ENCODE data around the gene SMIM35.

SMIM35 gene

GRCh38 chr11:118090545-118091162, 3.9 kb upstream of the SMIM35 start:
- Histone ChIP-seq H3K27ac (ENCODE audit: low read length) (no peak overlapping the region), H3K36me3 (ENCODE audit: insufficient read depth, low read depth, low read length) (no peaks in the 10 kb centered on the region), H3K9me3 (ENCODE audit: insufficient read depth, low read depth, low read length) (peaks cover 3% of the 10 kb centered on the region), H3K27me3 (ENCODE audit: insufficient read depth, low read length) (no peaks in the 10 kb centered on the region), H3K4me1 (ENCODE audit: insufficient read depth, low read length) (no peaks in the 10 kb centered on the region), H3K9ac (ENCODE audit: low read depth, low read length) (no peak overlapping the region), H3K4me3 (ENCODE audit: low read length) (no peak overlapping the region)

- H3K9ac ChIP-seq (ENCODE audit: low read depth, low read length): no peak overlapping the region
- no peak overlapping the region for H3K27ac ChIP-seq (ENCODE audit: low read length)
- no peaks in the 10 kb centered on the region for H3K4me1 ChIP-seq (ENCODE audit: insufficient read depth, low read length)
- peaks cover 3% of the 10 kb centered on the region for H3K9me3 ChIP-seq (ENCODE audit: insufficient read depth, low read depth, low read length)
- no peaks in the 10 kb centered on the region for H3K27me3 ChIP-seq (ENCODE audit: insufficient read depth, low read length)
- no peak overlapping the region for H3K4me3 ChIP-seq (ENCODE audit: low read length)
- no peaks in the 10 kb centered on the region for H3K36me3 ChIP-seq (ENCODE audit: insufficient read depth, low read depth, low read length)
Measured at GRCh38 chr11:118088531-118088930, 1.8 kb upstream of the SMIM35 start.

DNA sequence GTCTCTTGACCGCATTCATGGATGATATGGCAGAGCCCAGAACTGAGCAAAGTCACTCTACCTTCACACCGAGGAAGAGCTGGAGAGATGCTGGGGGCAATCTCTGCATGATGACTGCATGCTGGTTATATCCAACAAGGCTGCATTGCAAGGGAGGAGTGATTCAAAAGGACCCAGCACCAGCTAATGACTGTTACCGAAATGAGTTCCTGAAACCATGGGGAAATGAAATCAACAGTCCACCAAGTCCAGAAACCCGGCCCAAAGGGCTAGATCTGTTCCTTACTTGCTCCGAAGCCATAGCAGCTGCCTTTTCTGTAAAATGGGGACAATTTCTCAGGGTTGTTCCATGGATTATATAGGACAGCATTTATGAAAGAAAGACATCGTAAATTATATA, 1.2 kb upstream of the SMIM35 start:
- Histone ChIP-seq H3K4me1 (ENCODE audit: insufficient read depth, low read length) (no peaks in the 10 kb centered on the region), H3K9ac (ENCODE audit: low read depth, low read length) (no peak overlapping the region), H3K27ac (ENCODE audit: low read length) (no peak overlapping the region), H3K36me3 (ENCODE audit: insufficient read depth, low read depth, low read length) (no peaks in the 10 kb centered on the region), H3K9me3 (ENCODE audit: insufficient read depth, low read depth, low read length) (peaks cover 3% of the 10 kb centered on the region), H3K27me3 (ENCODE audit: insufficient read depth, low read length) (no peaks in the 10 kb centered on the region), H3K4me3 (ENCODE audit: low read length) (no peak overlapping the region)

DNA sequence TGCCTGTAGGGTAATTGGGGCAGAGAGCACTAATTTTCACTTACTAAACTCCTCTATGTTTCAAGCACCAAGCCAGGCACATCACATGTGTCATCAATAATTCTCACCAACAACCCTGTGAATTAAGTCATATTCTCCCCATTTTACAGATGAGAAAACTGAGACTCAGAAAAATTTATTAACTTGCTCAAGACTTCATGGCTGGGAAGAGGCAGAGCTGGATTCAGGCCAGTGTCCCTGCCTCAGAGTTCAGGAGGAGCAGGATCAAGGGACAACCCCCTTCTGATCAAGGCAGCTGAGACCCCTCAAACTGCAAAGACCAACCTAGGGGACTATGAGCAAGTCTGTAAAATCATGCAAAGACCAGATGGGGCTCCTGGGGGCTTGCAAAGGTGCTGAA, 2.1 kb downstream of the SMIM35 start:
- H3K4me3 ChIP-seq (ENCODE audit: low read length): no peak overlapping the region
- H3K27me3 ChIP-seq (ENCODE audit: insufficient read depth, low read length): no peaks in the 10 kb centered on the region
- peaks cover 3% of the 10 kb centered on the region for H3K9me3 ChIP-seq (ENCODE audit: insufficient read depth, low read depth, low read length)
- no peaks in the 10 kb centered on the region for H3K36me3 ChIP-seq (ENCODE audit: insufficient read depth, low read depth, low read length)
- no peaks in the 10 kb centered on the region for H3K4me1 ChIP-seq (ENCODE audit: insufficient read depth, low read length)
- H3K27ac ChIP-seq (ENCODE audit: low read length): no peak overlapping the region
- H3K9ac ChIP-seq (ENCODE audit: low read depth, low read length): no peak overlapping the region

GRCh38 chr11:118084247-118084646, 2.5 kb downstream of the SMIM35 start:
- H3K9me3 ChIP-seq (ENCODE audit: insufficient read depth, low read depth, low read length): peaks cover 3% of the 10 kb centered on the region
- H3K36me3 ChIP-seq (ENCODE audit: insufficient read depth, low read depth, low read length): no peaks in the 10 kb centered on the region
- no peaks in the 10 kb centered on the region for H3K4me1 ChIP-seq (ENCODE audit: insufficient read depth, low read length)
- H3K4me3 ChIP-seq (ENCODE audit: low read length): no peak overlapping the region
- H3K27me3 ChIP-seq (ENCODE audit: insufficient read depth, low read length): no peaks in the 10 kb centered on the region
- H3K27ac ChIP-seq (ENCODE audit: low read length): no peak overlapping the region
- no peak overlapping the region for H3K9ac ChIP-seq (ENCODE audit: low read depth, low read length)

- no peaks in the 10 kb centered on the region for H3K36me3 ChIP-seq (ENCODE audit: insufficient read depth, low read depth, low read length)
- peaks cover 3% of the 10 kb centered on the region for H3K9me3 ChIP-seq (ENCODE audit: insufficient read depth, low read depth, low read length)
- H3K27ac ChIP-seq (ENCODE audit: low read length): no peak overlapping the region
- no peaks in the 10 kb centered on the region for H3K27me3 ChIP-seq (ENCODE audit: insufficient read depth, low read length)
- no peak overlapping the region for H3K4me3 ChIP-seq (ENCODE audit: low read length)
- H3K9ac ChIP-seq (ENCODE audit: low read depth, low read length): no peak overlapping the region
- H3K4me1 ChIP-seq (ENCODE audit: insufficient read depth, low read length): no peaks in the 10 kb centered on the region
Measured at GRCh38 chr11:118082880-118083552, 3.7 kb downstream of the SMIM35 start.

DNA sequence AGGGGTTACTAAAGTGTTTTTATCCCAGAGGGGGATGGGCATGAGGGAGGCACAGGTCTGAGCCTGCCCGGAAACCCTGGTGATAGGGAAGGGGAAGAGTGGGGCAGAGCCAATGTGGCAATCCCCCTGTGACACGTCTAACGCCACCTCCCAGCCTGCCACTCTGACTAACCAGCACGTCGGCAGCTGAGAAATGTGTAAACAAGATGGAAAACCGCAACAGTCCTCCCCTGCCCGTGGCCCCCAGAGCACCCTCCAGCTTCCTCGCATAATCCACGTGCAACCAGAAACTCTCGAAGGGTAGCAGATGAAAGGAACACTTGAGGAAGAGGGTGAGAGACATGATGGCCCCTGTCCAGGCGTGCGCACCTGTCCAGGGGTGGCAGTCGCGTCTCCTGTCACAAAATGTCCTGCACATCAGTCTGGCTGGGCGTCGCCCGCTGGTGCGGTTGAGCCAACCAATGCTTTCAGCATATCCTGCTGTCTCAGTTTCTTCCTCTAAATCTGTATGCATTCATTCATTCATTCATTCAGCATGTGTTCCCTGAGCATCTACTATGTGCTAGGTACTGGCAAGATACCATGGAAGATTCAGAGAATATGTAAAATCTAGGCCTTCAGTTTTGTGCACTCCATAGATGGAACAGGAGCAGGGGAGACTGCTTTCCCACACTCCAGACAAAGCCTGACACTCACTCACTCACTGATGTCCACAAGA, 5.4 kb downstream of the SMIM35 start:
- no peaks in the 10 kb centered on the region for H3K27me3 ChIP-seq (ENCODE audit: insufficient read depth, low read length)
- no peak overlapping the region for H3K27ac ChIP-seq (ENCODE audit: low read length)
- H3K4me3 ChIP-seq (ENCODE audit: low read length): no peak overlapping the region
- no peaks in the 10 kb centered on the region for H3K9me3 ChIP-seq (ENCODE audit: insufficient read depth, low read depth, low read length)
- H3K4me1 ChIP-seq (ENCODE audit: insufficient read depth, low read length): peaks cover 8% of the 10 kb centered on the region
- no peak overlapping the region for H3K9ac ChIP-seq (ENCODE audit: low read depth, low read length)
- H3K36me3 ChIP-seq (ENCODE audit: insufficient read depth, low read depth, low read length): no peaks in the 10 kb centered on the region

- Histone ChIP-seq H3K27me3 (ENCODE audit: insufficient read depth, low read length) (no peaks in the 10 kb centered on the region), H3K9ac (ENCODE audit: low read depth, low read length) (no peak overlapping the region; the same call in 1 of the 2 replicates), H3K9me3 (ENCODE audit: insufficient read depth, low read depth, low read length) (no peaks in the 10 kb centered on the region), H3K4me3 (ENCODE audit: low read length) (no peak overlapping the region), H3K4me1 (ENCODE audit: insufficient read depth, low read length) (peaks cover 9% of the 10 kb centered on the region), H3K27ac (ENCODE audit: low read length) (no peak overlapping the region), H3K36me3 (ENCODE audit: insufficient read depth, low read depth, low read length) (no peaks in the 10 kb centered on the region)
Measured at GRCh38 chr11:118080296-118080695, 6.5 kb downstream of the SMIM35 start.

DNA sequence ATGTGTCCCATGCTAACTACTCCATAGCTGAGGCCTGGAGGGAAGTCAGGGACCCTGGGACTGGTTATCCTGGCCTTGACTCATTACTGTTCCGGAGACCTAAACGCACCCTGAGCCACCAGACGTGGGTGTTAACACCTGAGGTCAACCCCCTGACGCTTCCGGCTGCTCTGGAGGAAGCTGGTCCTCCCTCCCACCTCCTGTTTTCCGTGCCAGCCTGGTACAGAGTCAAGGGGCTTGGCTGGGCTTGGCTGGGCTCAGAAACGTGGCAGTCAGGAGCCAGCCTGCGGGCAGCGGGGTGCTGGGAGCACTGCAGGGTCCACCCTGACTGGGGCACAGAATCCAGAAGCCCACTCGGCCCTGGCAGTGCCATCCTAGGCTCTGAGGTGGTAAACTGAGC, 7.3 kb downstream of the SMIM35 start:
- Histone ChIP-seq H3K27me3 (ENCODE audit: insufficient read depth, low read length) (no peaks in the 10 kb centered on the region), H3K4me1 (ENCODE audit: insufficient read depth, low read length) (peaks cover 9% of the 10 kb centered on the region), H3K36me3 (ENCODE audit: insufficient read depth, low read depth, low read length) (no peaks in the 10 kb centered on the region), H3K9me3 (ENCODE audit: insufficient read depth, low read depth, low read length) (no peaks in the 10 kb centered on the region), H3K27ac (ENCODE audit: low read length) (no peak overlapping the region), H3K4me3 (ENCODE audit: low read length) (no peak overlapping the region), H3K9ac (ENCODE audit: low read depth, low read length) (no peak overlapping the region)

DNA sequence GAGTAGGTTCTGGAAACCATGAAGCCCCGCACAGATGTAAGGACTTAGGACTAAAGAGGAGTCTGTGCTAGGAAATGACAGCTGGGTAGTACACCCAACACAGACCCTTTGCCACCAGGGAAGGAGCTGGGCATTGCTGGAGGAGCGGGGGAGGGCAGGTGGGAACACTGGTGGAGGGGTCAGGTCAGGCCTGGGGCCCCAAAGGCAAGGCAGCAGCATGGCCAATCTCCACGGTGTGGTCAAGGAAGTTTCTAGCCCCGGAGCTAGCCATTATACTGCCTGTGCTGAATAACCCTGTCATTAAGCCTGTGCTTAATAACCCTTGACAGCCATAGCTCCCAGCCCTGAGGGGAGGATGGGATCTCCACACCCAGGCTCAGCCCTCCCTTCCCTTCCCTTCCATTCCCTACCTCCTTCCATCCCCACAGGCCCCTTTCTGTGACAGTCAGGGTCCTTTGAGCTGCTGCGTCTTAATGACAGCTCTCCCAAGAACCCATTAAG, 7.8 kb downstream of the SMIM35 start:
- H3K9me3 ChIP-seq (ENCODE audit: insufficient read depth, low read depth, low read length): no peaks in the 10 kb centered on the region
- no peak overlapping the region for H3K4me3 ChIP-seq (ENCODE audit: low read length)
- H3K27me3 ChIP-seq (ENCODE audit: insufficient read depth, low read length): no peaks in the 10 kb centered on the region
- peaks cover 9% of the 10 kb centered on the region for H3K4me1 ChIP-seq (ENCODE audit: insufficient read depth, low read length)
- H3K27ac ChIP-seq (ENCODE audit: low read length): no peak overlapping the region
- no peak overlapping the region for H3K9ac ChIP-seq (ENCODE audit: low read depth, low read length)
- no peaks in the 10 kb centered on the region for H3K36me3 ChIP-seq (ENCODE audit: insufficient read depth, low read depth, low read length)

- Histone ChIP-seq H3K9ac (ENCODE audit: low read depth, low read length) (no peak within 1 kb of the TSS), H3K27me3 (ENCODE audit: insufficient read depth, low read length) (no peaks in the 10 kb centered on the region), H3K9me3 (ENCODE audit: insufficient read depth, low read depth, low read length) (no peaks in the 10 kb centered on the region), H3K4me1 (ENCODE audit: insufficient read depth, low read length) (peaks cover 9% of the 10 kb centered on the region), H3K4me3 (ENCODE audit: low read length) (no peak within 1 kb of the TSS), H3K36me3 (ENCODE audit: insufficient read depth, low read depth, low read length) (no peaks in the 10 kb centered on the region), H3K27ac (ENCODE audit: low read length) (no peak within 1 kb of the TSS)
Measured at GRCh38 chr11:118076754-118077281, 9.9 kb downstream of the SMIM35 start, which contains the start of gene TMPRSS4. TMPRSS4 (plus strand) TSS chr11:118077078; CDS start chr11:118077303, 225 bp downstream.
